HG03342 (cell line): ENCODE results near the gene CEP112.

Experiments
- ATAC-seq: cut with Tn5 transposase; IDR thresholded peaks from one replicate; pipeline ENCODE4 v1.9.1; 2021; ENCODE audit warnings: mild to moderate bottlenecking, moderate library complexity; ENCODE audit not compliant: unreplicated experiment

CEP112 gene

DNA sequence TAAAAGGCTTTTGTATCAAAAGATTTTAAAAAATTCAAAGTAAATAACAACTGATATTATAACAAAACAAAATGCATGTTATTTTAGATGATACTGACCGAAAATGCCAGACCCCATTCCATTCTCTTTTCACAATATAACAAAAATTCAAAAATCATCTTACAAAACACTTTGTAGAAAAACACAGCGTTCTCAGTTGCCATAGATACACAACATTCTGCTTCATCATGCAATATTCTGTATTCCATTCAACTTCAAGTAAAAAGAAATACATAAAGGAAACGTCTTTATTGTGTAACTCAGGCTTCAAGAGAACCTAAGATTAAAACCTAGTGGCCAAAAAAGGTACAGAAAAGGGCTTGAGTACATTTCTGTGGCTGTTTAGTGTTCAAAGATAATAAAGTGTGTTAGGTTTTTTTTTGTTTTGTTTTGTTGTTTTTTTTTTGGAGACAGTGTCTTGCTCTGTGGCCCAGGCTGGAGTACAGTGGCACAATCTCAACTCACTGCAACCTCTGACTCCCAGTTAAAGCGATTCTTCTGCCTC is 250.5 kb downstream of the CEP112 start:
- no peak for ATAC-seq

DNA sequence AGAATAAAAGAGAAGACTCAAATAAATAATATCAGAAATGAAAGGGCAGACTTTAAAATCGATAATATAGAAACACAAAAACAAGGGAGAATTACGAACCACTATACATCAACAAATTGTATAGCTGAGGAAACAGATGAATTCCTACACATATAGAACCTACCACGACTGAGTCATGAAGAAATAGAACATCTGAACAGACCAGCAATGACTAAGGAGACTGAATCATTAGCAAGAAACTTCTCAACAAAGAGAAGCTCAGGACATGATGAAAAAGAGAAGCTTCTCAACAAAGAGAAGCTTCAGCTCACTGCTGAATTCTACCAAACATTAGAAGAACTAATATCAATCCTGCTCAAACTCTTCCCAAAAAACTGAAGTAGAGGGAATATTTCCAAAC is 255.9 kb downstream of the CEP112 start:
- no peak for ATAC-seq

DNA sequence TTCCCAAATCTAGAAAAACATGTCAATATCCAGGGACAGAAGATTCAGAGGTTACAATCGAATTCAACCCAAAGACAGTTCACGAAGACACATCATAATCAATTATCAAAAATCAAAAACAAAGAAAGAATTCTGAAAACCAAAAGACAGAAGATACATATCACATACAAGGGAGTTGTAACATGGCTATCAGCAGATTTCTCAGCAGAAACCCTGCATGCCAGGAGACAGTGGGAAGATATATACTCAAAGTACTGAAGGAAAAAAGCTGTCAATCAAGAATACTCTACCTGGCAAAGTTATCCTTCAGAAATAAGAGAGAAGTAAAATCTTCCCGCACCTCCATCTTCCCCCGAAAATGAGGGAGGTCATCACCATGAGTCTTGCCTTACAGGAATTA is 258.6 kb downstream of the CEP112 start:
- no peak for ATAC-seq

GRCh38 chr17:65931246-65932149 is 260.4 kb downstream of the CEP112 start:
- no peak for ATAC-seq

GRCh38 chr17:65930140-65930730 is 261.7 kb downstream of the CEP112 start:
- no peak for ATAC-seq

DNA sequence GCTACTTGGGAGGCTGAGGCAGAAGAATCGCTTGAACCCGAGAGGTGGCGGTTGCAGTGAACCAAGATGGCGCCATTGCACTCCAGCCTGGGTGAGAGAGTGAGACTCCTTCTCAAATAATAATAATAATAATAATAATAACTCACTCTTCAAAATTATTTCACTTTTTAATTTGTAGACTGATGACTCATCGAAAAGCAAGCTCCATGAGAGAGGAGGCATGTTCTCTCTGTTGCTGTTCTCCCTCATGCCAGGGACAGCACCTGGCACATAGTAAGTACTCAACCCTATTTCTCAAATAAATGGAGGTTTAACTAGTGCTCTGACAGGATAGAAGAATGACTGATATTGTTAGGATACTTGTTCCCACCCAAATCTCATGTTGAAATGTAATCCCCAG is 265.3 kb downstream of the CEP112 start:
- no peak for ATAC-seq

DNA sequence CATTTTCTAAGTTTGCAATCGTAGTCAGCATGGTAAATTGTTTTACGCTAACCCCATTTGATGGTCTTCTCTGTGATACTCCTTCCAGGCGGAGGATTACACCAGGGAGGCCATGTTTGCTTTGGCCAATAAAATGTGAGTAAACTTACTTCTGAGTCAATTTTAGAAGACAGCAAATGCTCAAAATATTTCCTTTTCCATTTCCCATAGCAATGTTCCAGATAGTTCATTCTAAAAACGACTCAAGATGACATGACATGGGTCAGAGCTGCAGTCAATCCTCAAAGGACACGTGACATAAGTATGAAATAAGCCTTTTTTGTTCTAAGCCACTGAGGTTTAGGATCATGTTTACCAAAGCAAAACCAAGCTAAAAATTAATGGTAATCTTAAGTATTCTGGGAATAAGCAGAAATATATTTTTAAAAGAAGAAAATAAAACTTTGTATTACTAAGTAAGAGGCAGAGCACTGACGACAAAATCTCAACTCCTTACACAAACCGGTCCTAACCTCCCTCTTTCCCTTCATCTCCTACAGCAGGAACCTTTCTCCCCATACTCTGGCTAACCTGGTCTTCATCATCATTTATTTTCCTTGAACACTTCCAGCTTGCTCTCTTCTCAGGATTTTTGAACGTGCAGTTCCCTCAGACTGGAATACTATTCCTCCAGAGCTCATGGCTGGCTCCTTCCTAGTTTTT is 266.2 kb downstream of the CEP112 start:
- ATAC-seq, result no peak

DNA sequence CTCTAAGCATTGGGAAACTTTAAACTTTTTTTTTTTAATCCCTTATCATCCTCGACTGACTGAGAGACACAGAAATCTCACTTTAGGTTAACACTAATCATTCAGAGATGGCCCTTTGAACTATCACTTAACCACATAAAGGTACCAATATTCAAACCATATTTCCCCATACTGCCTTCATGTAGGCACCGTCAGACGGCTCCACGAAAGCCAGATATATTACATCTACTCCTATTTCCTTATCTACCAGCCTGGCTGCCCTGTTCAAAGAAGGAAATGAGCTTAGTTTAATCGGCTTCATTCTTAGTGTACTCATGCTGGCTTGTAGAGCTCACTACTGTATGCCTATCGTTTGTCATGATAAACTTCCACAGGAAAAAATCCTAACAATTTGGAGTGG is 270.9 kb downstream of the CEP112 start:
- no peak for ATAC-seq

- no peak for ATAC-seq
Observed at GRCh38 chr17:65918916-65919315, 273.0 kb downstream of the CEP112 start.

- ATAC-seq, result no peak
Observed at GRCh38 chr17:65918500-65918899, 273.4 kb downstream of the CEP112 start.

GRCh38 chr17:65917560-65917959 is 274.4 kb downstream of the CEP112 start:
- no peak for ATAC-seq

- no peak for ATAC-seq
Observed at GRCh38 chr17:65916425-65916824, 275.5 kb downstream of the CEP112 start.

GRCh38 chr17:65914784-65915342 is 277.1 kb downstream of the CEP112 start:
- peak; percentile 98 for ATAC-seq

DNA sequence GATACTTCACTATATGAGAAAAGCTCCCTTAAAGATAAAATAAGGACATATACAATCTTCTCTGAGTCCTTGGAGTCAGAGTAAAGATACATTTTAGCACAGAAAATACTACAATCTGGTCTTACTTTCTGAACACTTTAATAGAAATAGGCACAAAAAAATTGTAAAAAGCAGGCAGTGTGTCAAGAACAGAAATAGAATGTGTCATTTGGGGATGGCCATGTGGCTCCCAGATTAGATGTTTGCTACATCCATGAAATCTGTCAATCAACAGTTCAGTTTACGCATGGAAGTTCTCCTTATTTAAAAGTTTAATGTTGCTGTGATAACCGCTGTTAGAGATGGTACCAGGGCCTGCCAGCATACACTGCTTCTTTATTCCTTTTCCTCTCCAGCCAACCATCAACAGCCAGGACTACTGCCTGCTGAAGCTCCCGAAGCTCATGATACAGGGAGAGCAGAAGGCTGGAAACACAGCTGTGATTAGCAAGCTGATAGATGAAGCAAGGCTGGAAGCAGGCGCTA is 278.5 kb downstream of the CEP112 start:
- ATAC-seq, result no peak

GRCh38 chr17:65910836-65911235 is 281.1 kb downstream of the CEP112 start:
- ATAC-seq, result no peak

GRCh38 chr17:65902831-65903522 is 289.0 kb downstream of the CEP112 start:
- ATAC-seq, result no peak

DNA sequence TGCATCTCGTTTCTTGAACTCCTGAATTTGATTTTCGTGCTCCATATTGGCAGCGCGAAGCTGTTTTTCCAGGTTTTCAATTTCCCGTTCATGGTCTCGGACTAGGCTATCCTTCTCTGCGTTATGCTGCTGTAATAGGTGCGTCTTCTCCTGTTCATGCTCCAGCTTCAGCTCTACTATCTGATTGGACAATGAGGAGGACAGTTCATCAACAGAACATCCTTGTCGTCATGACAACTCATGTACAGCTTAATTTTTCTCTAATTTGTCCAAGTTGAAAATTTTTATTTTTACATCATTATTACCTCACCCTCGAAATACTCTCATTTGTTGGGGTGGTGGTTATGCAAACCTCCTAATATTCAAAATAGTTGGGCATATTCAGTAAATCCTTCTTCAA is 289.8 kb downstream of the CEP112 start:
- no peak for ATAC-seq

DNA sequence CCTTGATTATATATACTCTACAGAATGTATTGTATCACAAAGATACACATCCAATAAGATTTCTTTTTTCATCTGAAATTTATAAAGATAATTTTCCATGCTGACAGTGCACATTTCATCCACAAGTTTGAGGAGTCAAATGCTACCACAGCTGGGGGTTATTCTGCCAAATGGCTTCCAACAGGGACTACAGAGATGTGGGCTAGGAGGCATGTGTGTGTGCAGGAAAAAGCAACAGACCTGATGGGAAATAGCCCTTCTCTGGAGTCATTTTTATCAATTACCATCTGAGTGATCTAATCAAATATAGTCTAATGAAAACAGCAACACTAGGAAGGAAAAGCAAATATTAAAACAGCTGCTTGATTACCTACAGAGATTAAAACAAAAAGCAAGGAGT is 290.5 kb downstream of the CEP112 start:
- ATAC-seq, result no peak

DNA sequence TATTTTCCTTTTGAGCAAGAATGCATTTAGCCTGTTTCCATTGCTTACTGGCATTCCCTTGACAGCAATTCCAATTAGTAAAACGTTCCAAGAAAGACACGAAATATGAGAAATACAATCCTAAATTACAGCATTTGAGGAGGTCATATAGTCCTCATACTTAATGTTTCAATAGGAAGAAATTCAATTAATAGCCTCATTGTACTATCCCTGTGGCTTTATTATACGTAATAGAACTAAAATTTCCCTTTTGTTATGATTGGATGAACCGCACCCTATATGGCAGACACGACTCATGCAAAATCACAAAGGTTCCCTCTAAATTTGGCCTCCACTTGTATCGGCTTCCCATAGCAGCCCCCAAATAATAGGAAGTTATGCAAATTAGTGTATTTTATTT is 291.7 kb downstream of the CEP112 start:
- no peak for ATAC-seq

DNA sequence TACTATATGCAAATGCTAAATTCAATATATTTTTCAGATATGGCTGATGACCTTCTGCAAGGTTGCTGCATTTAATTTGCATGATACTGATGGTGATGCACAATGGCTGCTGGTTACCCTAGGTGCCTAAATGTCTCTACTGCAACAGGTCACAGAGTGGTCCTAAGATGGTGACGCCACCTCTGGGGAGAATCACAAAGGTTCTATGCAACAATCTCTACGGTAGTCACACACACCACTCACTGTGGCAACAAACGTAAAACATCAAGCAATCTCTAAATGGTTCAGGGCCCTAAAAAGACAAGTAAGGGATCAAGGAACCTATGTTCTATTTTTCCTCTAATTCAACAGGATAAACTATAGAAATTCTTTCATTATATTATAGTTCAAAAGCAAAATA is 293.3 kb downstream of the CEP112 start:
- ATAC-seq, result no peak
